ENCODE results near the gene CSF2RB. TPM values are rescaled to one million over a fixed set of nuclear protein-coding genes. Genes with fewer than 3 reads are reported as not detected.

CSF2RB gene
- total RNA-seq, 1 experiment from 2014 or later = not detected

GRCh38 chr22:36887162-36887561 lies 26.3 kb upstream of the CSF2RB start:
- DNase-seq (ENCODE audit: low spot score) = no peak

- no peak for DNase-seq (ENCODE audit: low spot score)
Observed at GRCh38 chr22:36891646-36892045, 21.8 kb upstream of the CSF2RB start.

- DNase-seq (ENCODE audit: low spot score) = no peak
Observed at GRCh38 chr22:36892292-36892691, 21.1 kb upstream of the CSF2RB start.

GRCh38 chr22:36893262-36893661 lies 20.2 kb upstream of the CSF2RB start:
- DNase-seq (ENCODE audit: low spot score) = no peak

- DNase-seq (ENCODE audit: low spot score) = no peak
Observed at GRCh38 chr22:36894266-36894665, 19.2 kb upstream of the CSF2RB start.

- no peak for DNase-seq (ENCODE audit: low spot score)
Observed at GRCh38 chr22:36897611-36898010, 15.8 kb upstream of the CSF2RB start.

GRCh38 chr22:36898690-36899089 lies 14.7 kb upstream of the CSF2RB start:
- no peak for DNase-seq (ENCODE audit: low spot score)

- DNase-seq (ENCODE audit: low spot score) = no peak
Observed at GRCh38 chr22:36899498-36899897, 13.9 kb upstream of the CSF2RB start.

GRCh38 chr22:36900225-36900624 lies 13.2 kb upstream of the CSF2RB start:
- no peak for DNase-seq (ENCODE audit: low spot score)

- DNase-seq (ENCODE audit: low spot score) = no peak
Observed at GRCh38 chr22:36900880-36901279, 12.5 kb upstream of the CSF2RB start.

GRCh38 chr22:36901411-36902142 lies 11.9 kb upstream of the CSF2RB start:
- no peak for DNase-seq (ENCODE audit: low spot score)

- no peak for DNase-seq (ENCODE audit: low spot score)
Observed at GRCh38 chr22:36902143-36902926, 11.1 kb upstream of the CSF2RB start.

- DNase-seq (ENCODE audit: low spot score) = no peak
Observed at GRCh38 chr22:36904260-36904880, 9.1 kb upstream of the CSF2RB start.

GRCh38 chr22:36907253-36908195 lies 5.9 kb upstream of the CSF2RB start:
- no peak for DNase-seq (ENCODE audit: low spot score)

GRCh38 chr22:36910461-36910860 lies 3.0 kb upstream of the CSF2RB start:
- no peak for DNase-seq (ENCODE audit: low spot score)

GRCh38 chr22:36911887-36912661 lies 1.4 kb upstream of the CSF2RB start:
- no peak for DNase-seq (ENCODE audit: low spot score)

GRCh38 chr22:36912694-36913426 lies 568 bp upstream of the CSF2RB start:
- no peak for DNase-seq (ENCODE audit: low spot score)

- DNase-seq (ENCODE audit: low spot score) = no peak
Observed at GRCh38 chr22:36914390-36914752, 943 bp downstream of the CSF2RB start.

GRCh38 chr22:36916034-36916433 lies 2.6 kb downstream of the CSF2RB start:
- DNase-seq (ENCODE audit: low spot score) = no peak

- no peak for DNase-seq (ENCODE audit: low spot score)
Observed at GRCh38 chr22:36918586-36919284, 5.3 kb downstream of the CSF2RB start.

All from A172 (cell line).